SIG-M5 (cell line): ENCODE data around the gene EVA1A.

Experiments
- DNase-seq: peaks from one replicate; lab custom pipeline; 2025; lab: John Stamatoyannopoulos, UW

The EVA1A gene

GRCh38 chr2:75540994-75541393, 19.7 kb downstream of the EVA1A start:
- no peak for DNase-seq

DNA sequence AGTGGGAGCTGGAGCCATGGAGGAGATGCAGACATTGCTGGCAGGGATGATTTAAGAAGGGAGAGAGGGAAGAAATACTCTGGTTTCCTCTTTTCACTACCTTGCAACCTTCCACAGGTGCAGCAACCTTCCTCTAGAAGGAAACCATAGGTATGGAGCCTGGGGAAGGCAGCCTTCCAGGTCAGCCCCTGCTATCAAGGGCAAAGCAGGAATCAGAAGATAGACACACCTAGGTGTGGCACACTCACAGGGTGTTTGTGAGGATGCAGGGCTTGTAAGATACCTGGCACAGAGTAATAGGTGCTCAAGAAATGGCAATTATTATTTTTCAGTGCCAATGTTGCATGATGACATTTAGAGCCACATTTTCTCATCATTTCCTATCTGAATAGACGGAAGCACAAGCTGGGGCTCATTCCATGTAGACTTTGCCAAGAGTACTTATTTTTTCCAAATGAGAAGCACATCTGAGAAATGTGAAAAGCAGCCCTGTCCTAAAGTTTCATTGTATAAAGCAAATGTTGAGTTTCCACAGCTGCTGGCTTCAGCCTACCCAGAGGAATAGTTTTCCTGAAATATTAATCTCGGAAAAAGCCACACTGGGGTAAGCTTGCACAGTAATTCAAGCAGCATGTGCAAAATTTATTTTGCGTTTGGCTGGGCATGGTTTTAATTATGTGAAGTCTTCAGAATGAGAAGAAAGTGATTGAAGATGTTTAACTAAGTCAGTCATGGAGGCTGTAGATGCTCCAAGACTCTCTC, 20.6 kb downstream of the EVA1A start:
- no peak for DNase-seq

GRCh38 chr2:75538521-75539490, 21.9 kb downstream of the EVA1A start:
- DNase-seq, result no peak

GRCh38 chr2:75537658-75538057, 23.1 kb downstream of the EVA1A start:
- no peak for DNase-seq

GRCh38 chr2:75533135-75533534, 27.6 kb downstream of the EVA1A start:
- no peak for DNase-seq

DNA sequence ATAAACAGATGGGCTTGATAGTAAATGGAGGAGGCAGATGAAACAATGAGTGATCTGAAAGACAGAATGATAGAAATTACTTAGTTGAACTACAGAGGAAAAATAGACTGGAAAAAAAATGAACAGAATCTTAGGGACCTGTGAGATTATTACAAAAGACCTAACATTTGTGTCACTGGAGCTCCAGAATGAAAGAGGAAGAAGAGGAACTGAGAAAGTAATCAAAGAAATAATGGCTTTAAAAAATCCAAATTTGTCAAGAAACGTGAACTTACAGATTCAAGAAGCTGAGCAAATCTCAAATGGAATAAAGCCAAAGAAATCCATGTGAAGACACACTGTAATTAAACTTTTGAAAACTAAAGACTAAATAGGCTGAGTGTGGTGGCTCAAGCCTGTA, 28.3 kb downstream of the EVA1A start:
- DNase-seq, result no peak

DNA sequence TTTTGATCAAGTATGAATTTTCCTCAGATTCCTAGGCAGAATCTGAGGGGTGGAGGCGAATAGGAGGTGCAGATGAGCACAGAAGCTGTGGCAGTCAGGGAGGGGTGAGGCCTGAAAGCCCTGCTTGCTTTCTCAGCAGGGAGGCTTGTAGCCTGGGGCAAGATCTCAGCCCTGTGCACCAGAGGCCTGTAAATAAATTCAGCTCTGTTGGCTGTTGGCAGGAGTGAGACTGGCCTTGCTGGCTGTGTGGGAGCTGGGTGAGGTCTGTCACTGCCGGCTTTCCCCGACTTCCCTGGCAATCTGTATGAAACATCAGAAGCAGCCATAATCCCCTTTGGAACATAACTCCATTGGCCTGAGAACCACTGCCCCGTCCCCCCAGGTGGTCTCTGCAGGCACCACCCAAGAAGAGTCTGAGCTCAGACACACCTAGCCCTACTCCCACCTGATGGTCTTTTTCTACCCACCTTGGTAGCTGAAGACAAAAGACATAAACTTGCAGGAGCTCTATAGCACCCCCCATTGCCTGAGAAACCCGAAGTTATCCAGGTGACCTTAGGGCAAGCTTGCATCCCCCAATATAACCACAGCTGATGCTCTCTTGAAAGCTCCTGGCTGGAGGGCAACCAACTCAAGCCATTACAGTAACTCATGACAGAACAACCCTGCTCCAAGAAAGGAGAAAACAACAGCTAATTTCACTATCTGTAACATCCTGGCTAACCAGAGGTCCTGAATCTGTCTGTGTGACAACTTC, 32.3 kb downstream of the EVA1A start:
- no peak for DNase-seq

DNA sequence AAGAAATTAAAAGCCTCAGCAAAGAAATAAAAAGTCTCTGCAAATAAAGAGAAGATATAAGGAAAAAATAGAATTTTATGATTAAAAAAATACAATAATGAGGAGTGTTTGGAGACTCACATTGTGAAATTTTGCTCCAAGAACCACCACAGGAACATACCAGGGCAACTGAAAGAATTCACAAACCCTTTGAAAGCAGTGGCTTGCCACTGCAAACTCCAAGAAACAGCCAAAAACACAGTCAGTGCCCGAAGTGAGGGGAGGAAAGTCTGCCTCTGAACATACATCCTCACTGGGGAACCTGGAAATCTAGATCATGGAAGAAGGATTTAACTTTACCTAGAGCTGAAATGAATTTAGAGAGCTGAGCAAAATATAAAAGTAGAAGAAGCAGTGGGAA, 33.1 kb downstream of the EVA1A start:
- no peak for DNase-seq

DNA sequence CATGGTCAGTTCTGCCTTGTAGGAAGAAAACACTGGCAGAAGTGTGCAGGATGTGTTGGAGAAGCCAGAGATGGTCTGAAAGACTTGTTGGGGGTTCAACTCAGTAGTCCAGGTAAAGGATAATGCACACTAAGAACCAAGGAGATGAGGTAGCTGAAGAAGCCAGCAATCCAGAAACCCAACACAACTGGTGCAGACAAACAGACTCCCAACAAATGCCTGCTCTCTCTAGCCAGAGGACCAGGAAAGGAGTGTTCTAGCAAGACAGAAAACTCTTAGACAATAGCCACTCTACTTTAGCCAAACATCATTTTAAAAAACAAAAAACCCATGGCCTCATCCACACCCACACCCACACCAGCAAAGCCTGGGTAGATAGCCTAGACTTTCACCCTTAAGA, 33.9 kb downstream of the EVA1A start:
- DNase-seq, result no peak

- no peak for DNase-seq
Measured at GRCh38 chr2:75525434-75526310, 35.1 kb downstream of the EVA1A start.

- DNase-seq, result no peak
Measured at GRCh38 chr2:75524276-75524911, 36.3 kb downstream of the EVA1A start.

DNA sequence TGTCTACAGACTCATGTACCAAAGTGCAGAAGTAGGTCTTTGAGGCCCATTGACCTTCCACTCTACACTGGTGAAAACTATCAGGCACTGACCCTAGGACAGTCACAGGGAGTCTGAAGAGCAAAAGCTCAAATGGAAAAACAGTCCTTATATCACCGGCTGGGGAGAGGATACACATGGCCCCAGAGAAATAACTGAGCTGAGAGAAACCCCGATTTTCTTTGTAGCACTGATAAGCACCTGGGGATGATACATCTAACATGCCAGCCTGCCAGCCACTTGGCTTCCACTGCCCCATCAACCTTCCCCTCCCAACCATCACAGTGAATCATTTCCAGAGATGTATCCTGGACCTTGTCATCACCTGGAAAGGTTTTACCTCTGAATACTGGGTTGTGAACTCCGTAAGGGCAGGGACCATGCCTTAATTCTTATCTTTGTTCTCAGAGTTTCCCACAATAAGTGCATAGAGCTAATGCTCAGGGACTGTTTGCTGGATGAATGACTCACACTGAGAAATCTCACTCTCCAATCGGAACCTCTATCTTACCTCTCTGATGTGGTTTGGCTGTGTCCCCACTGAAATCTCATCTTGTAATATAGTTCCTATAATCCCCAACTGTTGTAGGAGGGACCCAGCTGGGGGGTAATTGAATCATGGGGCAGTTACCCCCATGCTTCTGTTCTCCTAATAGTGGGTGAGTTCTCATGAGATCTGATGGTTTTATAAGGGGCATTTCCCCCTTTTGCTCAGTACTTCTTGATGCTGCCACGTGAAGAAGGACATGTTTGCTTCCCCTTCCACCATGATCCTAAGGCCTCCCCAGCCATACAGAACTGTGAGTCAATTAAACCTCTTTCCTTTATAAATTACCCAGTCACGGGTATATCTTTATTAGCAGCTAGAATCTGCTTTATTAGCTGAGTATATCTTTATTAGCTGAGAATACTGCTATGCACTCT, 37.1 kb downstream of the EVA1A start:
- DNase-seq, result no peak

- DNase-seq, result no peak
Measured at GRCh38 chr2:75522543-75523312, 38.0 kb downstream of the EVA1A start.

GRCh38 chr2:75521225-75521872, 39.4 kb downstream of the EVA1A start:
- no peak for DNase-seq

- DNase-seq, result no peak
Measured at GRCh38 chr2:75519843-75520242, 40.9 kb downstream of the EVA1A start.

DNA sequence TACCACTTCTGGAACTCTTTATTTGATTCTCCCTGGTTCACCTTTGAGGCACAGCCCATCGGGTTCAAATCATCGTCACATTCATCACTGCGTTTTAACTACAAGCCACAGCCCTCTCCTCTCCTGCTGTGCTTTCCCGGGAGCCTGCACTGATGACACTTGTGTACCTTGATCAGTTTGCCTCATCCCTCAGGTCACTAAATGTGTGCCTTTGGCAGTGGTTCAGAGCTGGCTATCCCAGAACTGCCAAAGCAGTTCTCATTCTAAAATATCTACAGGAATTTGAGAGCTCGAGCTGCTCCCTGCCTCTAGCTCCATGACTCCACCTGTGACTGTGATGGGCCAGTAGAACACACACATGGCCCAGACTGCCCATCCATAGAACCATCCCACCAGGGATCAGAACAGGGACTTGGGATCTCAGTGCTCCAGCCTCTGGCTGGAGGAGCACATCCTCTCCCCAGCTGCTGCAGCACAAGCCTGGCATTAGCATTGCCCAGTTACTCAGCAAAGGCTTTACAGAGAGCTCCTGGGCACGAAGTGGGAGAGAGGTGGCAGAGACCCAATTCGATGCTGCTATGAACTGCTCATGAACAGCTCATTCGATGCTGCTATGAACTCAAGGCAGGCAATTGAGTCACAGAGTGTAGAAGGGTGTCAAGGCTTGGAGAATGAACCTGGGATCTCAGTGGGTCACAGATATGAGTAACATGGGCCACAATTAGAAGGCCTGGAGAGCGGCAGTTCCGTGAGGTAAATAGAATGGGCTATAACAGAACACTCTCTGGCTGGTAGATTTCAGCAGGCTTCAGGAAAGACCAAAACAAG, 41.9 kb downstream of the EVA1A start:
- DNase-seq, result no peak

GRCh38 chr2:75517547-75518230, 43.0 kb downstream of the EVA1A start:
- DNase-seq, result no peak
